Astrocyte (in vitro differentiated cells and primary cell): ENCODE results near the gene PFDN2. TPM values are rescaled to one million over a fixed set of nuclear protein-coding genes. Genes with fewer than 3 reads are reported as not detected.
A peak's percentile ranks its signal among the peaks of the same experiment; 100 is the strongest.

Source experiments
- DNase-seq: peaks from one replicate; pipeline ENCODE4 v3.0.0-alpha.2; 2010; ENCODE audit warnings: low read depth
- FAIRE-seq: peaks from 2 replicates; lab custom pipeline; 2011; peaks lifted over from hg19 to GRCh38; lab: Jason Lieb, UNC
- H2AFZ ChIP-seq: 2 replicates; pipeline ENCODE4 v1.6.0; 2012; ENCODE audit warnings: low read depth, low read length, inconsistent platforms
- H3K27ac ChIP-seq: 2 replicates; pipeline ENCODE4 v1.5.1; 2011; ENCODE audit warnings: low read depth, low read length, inconsistent platforms
- H3K27me3 ChIP-seq: 2 replicates; pipeline ENCODE4 v1.6.0; 2011; ENCODE audit warnings: low read length, inconsistent platforms; ENCODE audit not compliant: insufficient read depth
- H3K36me3 ChIP-seq: 2 replicates; pipeline ENCODE4 v1.5.1; 2011; ENCODE audit warnings: low read length, inconsistent platforms; ENCODE audit not compliant: insufficient read depth
- H3K4me1 ChIP-seq: 2 replicates; pipeline ENCODE4 v1.5.1; 2011; ENCODE audit warnings: low read length, inconsistent platforms; ENCODE audit not compliant: insufficient read depth
- H3K4me2 ChIP-seq: 2 replicates; pipeline ENCODE4 v1.6.0; 2012; ENCODE audit warnings: low read length, inconsistent platforms
- H3K4me3 ChIP-seq: 2 replicates; pipeline ENCODE4 v1.5.1; 2011; ENCODE audit warnings: low read depth, mild to moderate bottlenecking, low read length, inconsistent platforms; ENCODE audit not compliant: insufficient read depth
- H3K79me2 ChIP-seq: 2 replicates; pipeline ENCODE4 v1.6.0; 2012; ENCODE audit warnings: mild to moderate bottlenecking, low read length, inconsistent platforms; ENCODE audit not compliant: insufficient read depth
- H3K9ac ChIP-seq: 2 replicates; pipeline ENCODE4 v1.6.0; 2012; ENCODE audit warnings: mild to moderate bottlenecking, low read length, inconsistent platforms
- H3K9me3 ChIP-seq: 2 replicates; pipeline ENCODE4 v1.5.1; 2012; ENCODE audit warnings: low read depth, mild to moderate bottlenecking, low read length, inconsistent platforms; ENCODE audit not compliant: insufficient read depth
- H4K20me1 ChIP-seq: 2 replicates; pipeline ENCODE4 v1.6.0; 2012; ENCODE audit warnings: low read length, inconsistent platforms; ENCODE audit not compliant: insufficient read depth
- H3K27ac Mint-ChIP-seq: one replicate; pipeline ENCODE4 v1.8.0; 2021; ENCODE audit warnings: mild to moderate bottlenecking, mixed read lengths; ENCODE audit not compliant: unreplicated experiment
- H3K27me3 Mint-ChIP-seq: one replicate; pipeline ENCODE4 v1.8.0; 2021; ENCODE audit warnings: low read depth, mixed read lengths; ENCODE audit not compliant: unreplicated experiment
- H3K36me3 Mint-ChIP-seq: one replicate; pipeline ENCODE4 v1.8.0; 2021; ENCODE audit warnings: low read depth, mixed read lengths; ENCODE audit not compliant: unreplicated experiment
- H3K4me1 Mint-ChIP-seq: one replicate; pipeline ENCODE4 v1.8.0; 2021; ENCODE audit warnings: low read depth, mixed read lengths; ENCODE audit not compliant: unreplicated experiment
- H3K4me3 Mint-ChIP-seq: one replicate; pipeline ENCODE4 v1.8.0; 2021; ENCODE audit warnings: mild to moderate bottlenecking, moderate library complexity, mixed read lengths; ENCODE audit not compliant: unreplicated experiment
- H3K9me3 Mint-ChIP-seq: one replicate; pipeline ENCODE4 v1.8.0; 2021; ENCODE audit warnings: mild to moderate bottlenecking, mixed read lengths; ENCODE audit not compliant: unreplicated experiment
- CTCF ChIP-seq: IDR thresholded peaks from 2 replicates; pipeline ENCODE4 v1.5.1; 2011; ENCODE audit warnings: low read depth, mild to moderate bottlenecking, inconsistent platforms, low read length, moderate library complexity; ENCODE audit not compliant: insufficient read depth
- EZH2 ChIP-seq: IDR thresholded peaks from 2 replicates; pipeline ENCODE4 v1.6.1; 2012; ENCODE audit warnings: mild to moderate bottlenecking, low read length, inconsistent platforms; ENCODE audit not compliant: insufficient read depth
- total RNA-seq: library from RNA; stranded (reverse); gene quantifications from 2 replicates; pipeline ENCODE4 v1.2.1, GENCODE V29; 2021

The PFDN2 gene
- total RNA-seq, 1 donor from 2014 or later: 111 TPM

DNA sequence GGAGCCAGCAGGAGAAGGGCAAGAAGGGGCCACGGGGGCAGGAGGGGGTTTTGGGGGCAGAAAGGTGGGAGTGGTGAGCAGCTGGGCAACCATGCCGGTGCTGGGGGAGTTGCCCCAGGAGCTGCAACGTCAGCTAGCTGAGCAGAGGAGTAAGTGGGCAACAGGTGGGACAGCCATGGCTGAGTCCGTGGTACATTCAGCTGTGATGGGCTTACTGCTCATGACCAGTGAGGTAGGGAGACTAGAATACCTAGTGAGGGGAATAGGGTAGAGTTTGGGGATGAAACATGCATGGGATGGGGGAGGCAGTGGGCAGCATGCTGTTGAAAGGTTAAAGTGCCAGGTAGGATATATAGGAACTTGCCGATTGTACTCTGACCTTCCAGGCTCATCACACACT, 43.8 kb upstream of the PFDN2 start:
- peaks cover 14% of the 10 kb centered on the region for H3K36me3 ChIP-seq
- H3K4me3 Mint-ChIP-seq: peak overlapping the region; percentile 42

DNA sequence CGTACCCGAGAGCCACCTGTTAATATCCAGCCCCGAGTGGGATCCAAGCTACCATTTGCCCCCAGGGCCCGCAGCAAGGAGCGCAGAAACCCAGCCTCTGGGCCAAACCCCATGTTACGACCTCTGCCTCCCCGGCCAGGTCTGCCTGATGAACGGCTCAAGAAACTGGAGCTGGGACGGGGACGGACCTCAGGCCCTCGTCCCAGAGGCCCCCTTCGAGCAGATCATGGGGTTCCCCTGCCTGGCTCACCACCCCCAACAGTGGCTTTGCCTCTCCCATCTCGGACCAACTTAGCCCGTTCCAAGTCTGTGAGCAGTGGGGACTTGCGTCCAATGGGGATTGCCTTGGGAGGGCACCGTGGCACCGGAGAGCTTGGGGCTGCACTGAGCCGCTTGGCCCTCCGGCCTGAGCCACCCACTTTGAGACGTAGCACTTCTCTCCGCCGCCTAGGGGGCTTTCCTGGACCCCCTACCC, 42.9 kb upstream of the PFDN2 start:
- Histone ChIP-seq H3K27ac (no peak overlapping the region), H3K9me3 (no peaks in the 10 kb centered on the region), H3K9ac (no peak overlapping the region), H3K27me3 (no peaks in the 10 kb centered on the region), H3K79me2 (peaks cover 32% of the 10 kb centered on the region), H3K4me3 (no peak overlapping the region), H2AFZ (no peak overlapping the region), H4K20me1 (no peaks in the 10 kb centered on the region), H3K4me1 (peaks cover 15% of the 10 kb centered on the region), H3K4me2 (peak overlapping the region; percentile 97), H3K36me3 (peaks cover 14% of the 10 kb centered on the region)
- H3K27ac Mint-ChIP-seq: no peak overlapping the region
- FAIRE-seq (no peak), DNase-seq (no peak)
- TF ChIP-seq CTCF: no peak
- no peak for TF ChIP-seq EZH2
- no peaks in the 10 kb centered on the region for H3K27me3 Mint-ChIP-seq
- H3K36me3 Mint-ChIP-seq: peaks cover 6% of the 10 kb centered on the region
- no peaks in the 10 kb centered on the region for H3K9me3 Mint-ChIP-seq
- peak overlapping the region; percentile 86 for H3K4me3 Mint-ChIP-seq
- peaks cover 19% of the 10 kb centered on the region for H3K4me1 Mint-ChIP-seq

More for the DNA sequence above, 43.8 kb upstream of the PFDN2 start:
- Mint-ChIP-seq H3K9me3 (no peaks in the 10 kb centered on the region), H3K4me1 (peaks cover 19% of the 10 kb centered on the region), H3K27me3 (no peaks in the 10 kb centered on the region), H3K36me3 (peaks cover 6% of the 10 kb centered on the region), H3K27ac (peak overlapping the region; percentile 11)
- DNase-seq (no peak), FAIRE-seq (no peak)
- peaks cover 30% of the 10 kb centered on the region for H3K79me2 ChIP-seq
- H3K27ac ChIP-seq: no peak overlapping the region
- H3K4me1 ChIP-seq: peaks cover 19% of the 10 kb centered on the region
- H3K27me3 ChIP-seq: no peaks in the 10 kb centered on the region
- no peak overlapping the region for H3K4me2 ChIP-seq
- no peak overlapping the region for H2AFZ ChIP-seq
- H3K4me3 ChIP-seq: no peak overlapping the region
- no peak overlapping the region for H3K9ac ChIP-seq
- no peak for TF ChIP-seq EZH2
- no peaks in the 10 kb centered on the region for H3K9me3 ChIP-seq
- H4K20me1 ChIP-seq: no peaks in the 10 kb centered on the region

GRCh38 chr1:161159913-161160243, 42.0 kb upstream of the PFDN2 start:
- peaks cover 14% of the 10 kb centered on the region for H3K36me3 ChIP-seq
- no peak for DNase-seq
- H3K9ac ChIP-seq: peak overlapping the region; percentile 92
- FAIRE-seq: no peak
- H3K4me3 ChIP-seq: peak overlapping the region; percentile 89
- peak overlapping the region; percentile 86 for H3K4me3 Mint-ChIP-seq
- peak overlapping the region; percentile 73 for H3K27ac Mint-ChIP-seq
- peaks cover 19% of the 10 kb centered on the region for H3K4me1 Mint-ChIP-seq
- TF ChIP-seq EZH2: no peak
- H3K27me3 ChIP-seq: no peaks in the 10 kb centered on the region
- peaks cover 40% of the 10 kb centered on the region for H3K79me2 ChIP-seq
- H3K36me3 Mint-ChIP-seq: peaks cover 6% of the 10 kb centered on the region
- H3K27me3 Mint-ChIP-seq: no peaks in the 10 kb centered on the region
- H3K27ac ChIP-seq: peak overlapping the region; percentile 83
- no peaks in the 10 kb centered on the region for H3K9me3 Mint-ChIP-seq
- H2AFZ ChIP-seq: peak overlapping the region; percentile 65
- H3K9me3 ChIP-seq: no peaks in the 10 kb centered on the region
- H3K4me2 ChIP-seq: peak overlapping the region; percentile 97
- peaks cover 12% of the 10 kb centered on the region for H3K4me1 ChIP-seq
- no peaks in the 10 kb centered on the region for H4K20me1 ChIP-seq
